K562 (cell line): ENCODE data around the gene RUNDC3A. TPM values are rescaled to one million over a fixed set of nuclear protein-coding genes. Genes with fewer than 3 reads are reported as not detected.

Experiments used
- ARID1B ChIP-seq: fragments of 450-650 bp; IDR thresholded peaks from 2 replicates; pipeline ENCODE4 v1.6.1; 2016; ENCODE audit warnings: antibody characterized with exemption, mild to moderate bottlenecking, inconsistent platforms
- BCOR ChIP-seq: fragments of 450-650 bp; IDR thresholded peaks from 2 replicates; pipeline ENCODE4 v1.6.1; 2016
- ESRRA ChIP-seq: fragments of 450-650 bp; IDR thresholded peaks from 2 replicates; pipeline ENCODE4 v1.6.1; 2014; ENCODE audit warnings: low read depth, mild to moderate bottlenecking, moderate library complexity, borderline replicate concordance
- PHB2 ChIP-seq: fragments of 450-650 bp; IDR thresholded peaks from 2 replicates; pipeline ENCODE4 v1.6.1; 2017; ENCODE audit warnings: low read depth
- PRPF4 ChIP-seq: fragments of 200-400 bp; formaldehyde crosslinking; IDR thresholded peaks from one replicate; pipeline ENCODE4 v1.6.1; 2017; ENCODE audit warnings: low read length, low read depth, mild to moderate bottlenecking; ENCODE audit not compliant: insufficient read depth, poor library complexity, severe bottlenecking
- TBP ChIP-seq: optimal IDR thresholded peaks from 2 replicates; pipeline ENCODE3; 2011; ENCODE audit warnings: low read depth, low read length, improper control_type of control experiment
- ZBTB40 ChIP-seq, 2 experiments: fragments of 450-650 bp in 1 of 2; sonication (generic) in 1 of 2; formaldehyde crosslinking in 1 of 2; IDR thresholded peaks; 2 replicates each; pipeline versions ENCODE4 v1.7.1 to v1.9.0; 2016 to 2022; ENCODE audit warnings: inconsistent platforms in 1 of 2, mild to moderate bottlenecking in 1 of 2, missing genetic modification reagents in 1 of 2
- ZNF263 ChIP-seq: sonication (generic); formaldehyde crosslinking; IDR thresholded peaks from 2 replicates; pipeline ENCODE4 v1.8.0; 2022; ENCODE audit warnings: mild to moderate bottlenecking, missing genetic modification reagents, borderline replicate concordance
- ZNF318 ChIP-seq, 2 experiments: fragments of 450-650 bp; IDR thresholded peaks; 2 replicates each; pipeline ENCODE4 v1.6.1; 2016; ENCODE audit warnings: mild to moderate bottlenecking in 2 of 2, borderline replicate concordance in 1 of 2, low read depth in 1 of 2, moderate library complexity in 1 of 2
- polyA plus RNA-seq, 8 experiments: library from polyadenylated mRNA; depleted of rRNA in 4 of 8; stranded (reverse) in 5 of 8; unstranded in 3 of 8; fragments of >200 nt; fragmentation: Nextera tagmentation in 2 of 8; fragmentation: Illumina TruSeq in 1 of 8; extraction: Ambion mirVana in 2 of 8; extraction: Trizol in 1 of 8; gene quantifications; 2 replicates each; pipeline versions ENCODE4 v1.2.1 to v1.2.3, GENCODE V29; 2011 to 2014; ENCODE audit warnings: inconsistent platforms in 1 of 8, missing spikeins in 1 of 8
- total RNA-seq, 7 experiments: library from RNA; depleted of rRNA in 6 of 7; stranded (reverse); fragments of >200 nt in 6 of 7; fragmentation: Illumina TruSeq in 2 of 7; extraction: Trizol in 2 of 7; gene quantifications; 2 replicates each; pipeline versions ENCODE4 v1.2.1 to v1.2.3, GENCODE V29; 2011 to 2021; ENCODE audit warnings: low replicate concordance in 1 of 7

The RUNDC3A gene
- total and polyA plus RNA-seq, 9 of the 15 experiments (the other 6 are each of a cell fraction or from before 2014, with no cell fraction given) = not detected

DNA sequence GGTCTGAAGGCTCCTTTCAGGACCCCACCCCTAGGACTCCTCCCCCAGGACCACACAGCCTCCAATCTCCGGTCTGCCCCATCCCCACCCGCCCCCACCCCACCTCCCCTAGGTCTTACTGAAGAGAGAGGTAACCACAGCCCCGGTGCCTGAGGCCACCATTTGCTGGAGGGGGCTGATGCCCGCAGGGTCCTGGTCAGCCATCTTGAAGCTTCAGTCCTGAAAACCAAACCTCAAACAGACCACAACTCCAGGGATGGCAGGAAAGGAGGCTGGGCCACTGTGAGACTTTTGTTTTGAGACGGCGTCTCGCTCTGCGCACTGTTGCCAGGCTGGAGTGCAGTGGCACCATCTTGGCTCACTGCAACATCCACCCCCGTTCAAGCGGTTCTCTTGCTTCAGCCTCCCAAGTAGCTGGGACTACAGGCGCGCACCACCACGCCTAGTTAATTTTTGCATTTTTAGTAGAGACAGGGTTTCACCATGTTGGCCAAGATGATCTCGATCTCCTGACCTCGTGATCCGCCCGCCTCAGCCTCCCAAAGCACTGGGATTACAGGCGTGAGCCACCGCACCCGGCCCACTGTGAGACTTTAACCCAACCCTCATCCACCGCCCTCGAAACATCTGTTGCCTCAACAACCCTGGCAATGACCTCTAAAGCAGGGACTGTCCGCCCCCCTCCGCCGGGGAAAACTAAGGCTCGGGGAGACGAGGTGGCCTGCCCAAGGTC is 15.1 kb downstream of the RUNDC3A start (continued):
- 0 out of 2 replicates have a peak, but pooled peaks have one; percentile 8 for TF ChIP-seq ZBTB40 (IDR thresholded peaks at IDR 0.05)
- TF ChIP-seq ZBTB40 (CRISPR knock-in tag; IDR thresholded peaks at IDR 0.05) = no peak
- no peak for TF ChIP-seq ZNF263 (CRISPR knock-in tag)
- TF ChIP-seq ESRRA = peak; percentile 62; the same call in 1 of the 2 replicates
- no peak for TF ChIP-seq ARID1B
- no peak for TF ChIP-seq PRPF4
- TF ChIP-seq ZNF318 (IDR thresholded peaks at IDR 0.05; ENCODE audit: borderline replicate concordance in 1 of 2, low read depth in 1 of 2) = no peak
- no peak for TF ChIP-seq PHB2
- TF ChIP-seq TBP = no peak
- TF ChIP-seq BCOR = 0 out of 2 replicates have a peak, but pooled peaks have one; percentile 13
